Osteoblast (primary cell): ENCODE results near the gene TIMP3. TPM values are rescaled to one million over a fixed set of nuclear protein-coding genes. Genes with fewer than 3 reads are reported as not detected.

Experiments
- DNase-seq: peaks from one replicate; pipeline ENCODE4 v3.0.0; 2011; ENCODE audit warnings: low spot score, mixed read lengths; ENCODE audit not compliant: insufficient read length; ENCODE audit errors: missing footprints
- H2AFZ ChIP-seq: 2 replicates; pipeline ENCODE4 v1.6.0; 2011; ENCODE audit warnings: mild to moderate bottlenecking, low read length
- H3K27ac ChIP-seq: 2 replicates; pipeline ENCODE4 v1.5.1; 2011; ENCODE audit warnings: mild to moderate bottlenecking, low read depth, low read length, moderate library complexity
- H3K27me3 ChIP-seq: 2 replicates; pipeline ENCODE4 v1.6.0; 2012; ENCODE audit warnings: mild to moderate bottlenecking, control low read depth, inconsistent platforms, low read length, moderate library complexity; ENCODE audit not compliant: insufficient read depth
- H3K36me3 ChIP-seq: 2 replicates; pipeline ENCODE4 v1.5.1; 2011; ENCODE audit warnings: mild to moderate bottlenecking, low read length, control low read depth, moderate library complexity; ENCODE audit not compliant: insufficient read depth
- H3K4me1 ChIP-seq: 2 replicates; pipeline ENCODE4 v1.5.1; 2011; ENCODE audit warnings: mild to moderate bottlenecking, low read length, control low read depth, moderate library complexity; ENCODE audit not compliant: insufficient read depth
- H3K4me2 ChIP-seq: 2 replicates; pipeline ENCODE4 v1.6.0; 2011; ENCODE audit warnings: mild to moderate bottlenecking, low read length; ENCODE audit not compliant: insufficient read depth
- H3K4me3 ChIP-seq: fragments of 200-600 bp; sonication (generic); 3 replicates; pipeline ENCODE4 v1.5.1; 2012; ENCODE audit warnings: mild to moderate bottlenecking, low read length, inconsistent platforms; ENCODE audit not compliant: insufficient read depth
- H3K79me2 ChIP-seq: 2 replicates; pipeline ENCODE4 v1.6.0; 2012; ENCODE audit warnings: mild to moderate bottlenecking, low read length, control low read depth, inconsistent platforms; ENCODE audit not compliant: insufficient read depth
- H3K9me3 ChIP-seq: 2 replicates; pipeline ENCODE4 v1.5.1; 2011; ENCODE audit warnings: low read depth, low read length, control low read depth
- H4K20me1 ChIP-seq: 2 replicates; pipeline ENCODE4 v1.6.0; 2012; ENCODE audit warnings: mild to moderate bottlenecking, low read length, control low read depth; ENCODE audit not compliant: insufficient read depth
- CTCF ChIP-seq: IDR thresholded peaks from 2 replicates; pipeline ENCODE4 v1.5.1; 2011; ENCODE audit warnings: mild to moderate bottlenecking, low read depth, low read length, moderate library complexity; ENCODE audit errors: extremely low read depth
- total RNA-seq: library from RNA; depleted of rRNA; stranded (reverse); fragments of >200 nt; gene quantifications from 2 replicates; pipeline ENCODE4 v1.2.3, GENCODE V29; 2012

The TIMP3 gene
- total RNA-seq, 1 donor, result 1,293 TPM

GRCh38 chr22:32809786-32810554, 8.5 kb downstream of the TIMP3 start:
- no peaks in the 10 kb centered on the region for H3K9me3 ChIP-seq
- DNase-seq, result no peak
- no peak overlapping the region for H2AFZ ChIP-seq
- peaks cover 95% of the 10 kb centered on the region for H3K79me2 ChIP-seq
- no peak for TF ChIP-seq CTCF
- peaks cover 28% of the 10 kb centered on the region for H3K4me1 ChIP-seq
- H3K36me3 ChIP-seq, result peaks cover 56% of the 10 kb centered on the region
- no peaks in the 10 kb centered on the region for H3K27me3 ChIP-seq
- H3K4me3 ChIP-seq, result no peak overlapping the region
- peak overlapping the region; percentile 16 for H3K4me2 ChIP-seq
- peak overlapping the region; percentile 27 for H3K27ac ChIP-seq
- H4K20me1 ChIP-seq, result peaks cover 83% of the 10 kb centered on the region

- DNase-seq, result no peak
- H3K36me3 ChIP-seq, result peaks cover 53% of the 10 kb centered on the region
- H4K20me1 ChIP-seq, result peaks cover 82% of the 10 kb centered on the region
- no peaks in the 10 kb centered on the region for H3K9me3 ChIP-seq
- H3K4me3 ChIP-seq, result no peak overlapping the region
- TF ChIP-seq CTCF, result no peak
- no peaks in the 10 kb centered on the region for H3K27me3 ChIP-seq
- no peak overlapping the region for H3K4me2 ChIP-seq
- no peak overlapping the region for H2AFZ ChIP-seq
- no peak overlapping the region for H3K27ac ChIP-seq
- H3K4me1 ChIP-seq, result peaks cover 22% of the 10 kb centered on the region
- H3K79me2 ChIP-seq, result peaks cover 92% of the 10 kb centered on the region
Measured at GRCh38 chr22:32810555-32811133, 9.1 kb downstream of the TIMP3 start.

GRCh38 chr22:32811788-32812545, 10.5 kb downstream of the TIMP3 start:
- no peaks in the 10 kb centered on the region for H3K27me3 ChIP-seq
- H3K4me2 ChIP-seq, result no peak overlapping the region
- no peak overlapping the region for H3K4me3 ChIP-seq
- H2AFZ ChIP-seq, result no peak overlapping the region
- TF ChIP-seq CTCF, result no peak
- peaks cover 59% of the 10 kb centered on the region for H3K36me3 ChIP-seq
- H3K79me2 ChIP-seq, result peaks cover 92% of the 10 kb centered on the region
- peaks cover 16% of the 10 kb centered on the region for H3K4me1 ChIP-seq
- DNase-seq, result no peak
- H3K9me3 ChIP-seq, result no peaks in the 10 kb centered on the region
- peaks cover 83% of the 10 kb centered on the region for H4K20me1 ChIP-seq
- H3K27ac ChIP-seq, result no peak overlapping the region
